IMR-90 (cell line): ENCODE results near the gene OR2T11. TPM values are rescaled to one million over a fixed set of nuclear protein-coding genes. Genes with fewer than 3 reads are reported as not detected.
"Not testable (repeated sequence)": the region's sequence is repeated elsewhere in the genome, so short reads cannot be mapped to it uniquely, and the experiment has no call there.

ENCODE experiments used
- ATAC-seq: fragments of 200-7000 bp; cut with Tn5 transposase; 2 replicates; pipeline ENCODE4 v1.9.1; 2020; ENCODE audit warnings: low read depth, mild to moderate bottlenecking, moderate library complexity
- BruUV-seq: library from RNA; stranded (reverse); fragments of 400-500 nt; replicated peaks from 2 replicates; lab custom pipeline; 2021; lab: Mats Ljungman, UMichigan
- CTCF ChIA-PET: fragments of 300-600 bp; formaldehyde crosslinking; extraction: SDS; loops from one replicate; lab custom pipeline; 2021; ENCODE audit warnings: antibody characterized with exemption; lab: Yijun Ruan, JAX
- POLR2A ChIA-PET: fragments of 300-600 bp; sonication (Branson Sonifier 250); formaldehyde crosslinking; loops from one replicate; lab custom pipeline; 2022; ENCODE audit warnings: antibody characterized with exemption; ENCODE audit not compliant: unreplicated experiment; lab: Charles Lee
- DNase-seq: peaks from one replicate; pipeline ENCODE4 v3.0.0; 2013
- H2AFZ ChIP-seq: replicated peaks from 2 replicates; pipeline ENCODE3; 2013; ENCODE audit warnings: low read length, mild to moderate bottlenecking; ENCODE audit not compliant: poor library complexity
- H2AK5ac ChIP-seq: 2 replicates; pipeline ENCODE4 v1.6.1; 2013; ENCODE audit warnings: low read depth, low read length, inconsistent platforms
- H2AK9ac ChIP-seq: replicated peaks from 2 replicates; pipeline ENCODE3; 2013; ENCODE audit warnings: mild to moderate bottlenecking, low read depth, low read length, moderate library complexity; ENCODE audit not compliant: poor library complexity
- H2BK120ac ChIP-seq: 2 replicates; pipeline ENCODE4 v1.6.1; 2013; ENCODE audit warnings: low read depth, low read length, inconsistent platforms
- H2BK15ac ChIP-seq: 3 replicates; pipeline ENCODE4 v1.6.1; 2013; ENCODE audit warnings: low read depth, low read length, inconsistent platforms
- H2BK20ac ChIP-seq: 2 replicates; pipeline ENCODE4 v1.6.1; 2013; ENCODE audit warnings: low read depth, mild to moderate bottlenecking, inconsistent platforms, low read length, moderate library complexity
- H2BK5ac ChIP-seq: 2 replicates; pipeline ENCODE4 v1.6.1; 2013; ENCODE audit warnings: mild to moderate bottlenecking, low read depth, low read length, inconsistent platforms; ENCODE audit not compliant: poor library complexity, severe bottlenecking
- H3K14ac ChIP-seq: replicated peaks from 2 replicates; pipeline ENCODE4 v1.6.1; 2013; ENCODE audit warnings: low read depth, low read length, inconsistent platforms
- H3K18ac ChIP-seq: 2 replicates; pipeline ENCODE4 v1.6.1; 2013; ENCODE audit warnings: low read depth, low read length, control low read depth
- H3K23ac ChIP-seq: 2 replicates; pipeline ENCODE4 v1.6.1; 2013; ENCODE audit warnings: low read depth, low read length, inconsistent platforms
- H3K27ac ChIP-seq: 2 replicates; pipeline ENCODE4 v1.5.1; 2013; ENCODE audit warnings: mild to moderate bottlenecking, control low read depth, low read length; ENCODE audit not compliant: insufficient read depth
- H3K27me3 ChIP-seq: 2 replicates; pipeline ENCODE4 v1.6.1; 2013; ENCODE audit warnings: low read length; ENCODE audit not compliant: control insufficient read depth, insufficient read depth
- H3K36me3 ChIP-seq: 2 replicates; pipeline ENCODE4 v1.6.1; 2013; ENCODE audit warnings: low read length, mixed read lengths; ENCODE audit not compliant: control insufficient read depth, insufficient read depth
- H3K4ac ChIP-seq: 2 replicates; pipeline ENCODE4 v1.6.1; 2013; ENCODE audit warnings: low read depth, low read length, inconsistent platforms
- H3K4me1 ChIP-seq: 2 replicates; pipeline ENCODE4 v1.6.1; 2013; ENCODE audit warnings: low read length, mixed read lengths; ENCODE audit not compliant: control insufficient read depth, insufficient read depth
- H3K4me2 ChIP-seq: 2 replicates; pipeline ENCODE4 v1.6.1; 2013; ENCODE audit warnings: low read depth, mild to moderate bottlenecking, control low read depth, low read length, moderate library complexity
- H3K4me3 ChIP-seq: 2 replicates; pipeline ENCODE4 v1.5.1; 2013; ENCODE audit warnings: low read depth, mild to moderate bottlenecking, control low read depth, low read length, moderate library complexity; ENCODE audit not compliant: insufficient read depth
- H3K56ac ChIP-seq: 2 replicates; pipeline ENCODE4 v1.6.1; 2013; ENCODE audit warnings: low read length, inconsistent platforms; ENCODE audit not compliant: insufficient read depth; ENCODE audit errors: extremely low read depth
- H3K79me1 ChIP-seq, 2 experiments: 2 replicates each; pipeline ENCODE4 v1.6.1; 2013; ENCODE audit warnings: low read length in 2 of 2, inconsistent platforms in 1 of 2, low read depth in 1 of 2
- H3K9ac ChIP-seq: 2 replicates; pipeline ENCODE4 v1.6.1; 2013; ENCODE audit warnings: low read depth, low read length, control low read depth
- H3K9me1 ChIP-seq: 2 replicates; pipeline ENCODE4 v1.6.1; 2013; ENCODE audit warnings: low read length, inconsistent platforms; ENCODE audit not compliant: insufficient read depth
- H3K9me3 ChIP-seq: 2 replicates; pipeline ENCODE4 v1.6.1; 2013; ENCODE audit warnings: low read length; ENCODE audit not compliant: control insufficient read depth, insufficient read depth
- H4K20me1 ChIP-seq: 2 replicates; pipeline ENCODE4 v1.6.1; 2013; ENCODE audit warnings: low read length, inconsistent platforms; ENCODE audit not compliant: insufficient read depth
- H4K5ac ChIP-seq: 2 replicates; pipeline ENCODE4 v1.6.1; 2013; ENCODE audit warnings: mild to moderate bottlenecking, low read depth, low read length, control low read depth
- H4K8ac ChIP-seq, 2 experiments: 2 replicates each; pipeline ENCODE4 v1.6.1; 2013; ENCODE audit warnings: low read depth in 2 of 2, low read length in 2 of 2, control low read depth in 1 of 2, inconsistent platforms in 1 of 2
- H4K91ac ChIP-seq: 2 replicates; pipeline ENCODE4 v1.6.1; 2013; ENCODE audit warnings: low read depth, low read length, inconsistent platforms; ENCODE audit not compliant: insufficient read depth
- MXI1 ChIP-seq: IDR thresholded peaks from 2 replicates; pipeline ENCODE4 v1.6.1; 2012; ENCODE audit warnings: low read depth, mild to moderate bottlenecking, low read length, moderate library complexity, borderline replicate concordance
- RFX5 ChIP-seq: IDR thresholded peaks from 2 replicates; pipeline ENCODE4 v1.8.0; 2012; ENCODE audit warnings: low read depth, mild to moderate bottlenecking, low read length, moderate library complexity
- WGBS, 2 experiments: methylation state at CpG; one replicate each; pipeline versions ENCODE4 v1.1.5 to v1.1.7; 2013; ENCODE audit warnings: missing lambda C conversion rate in 2 of 2; ENCODE audit not compliant: insufficient read length in 1 of 2; ENCODE audit errors: extremely low coverage in 2 of 2; 5-methylcytosine and 5-hydroxymethylcytosine counted together
- dilution Hi-C: fragments of 300-500 bp; cut with HindIII; formaldehyde crosslinking; loops from one replicate; pipeline ENCODE4 v1.14.3; 2018; ENCODE audit warnings: low sequenced_read_pairs; ENCODE audit not compliant: unreplicated experiment
- in situ Hi-C: fragments of 300-500 bp; cut with MboI; formaldehyde crosslinking; loops from 3 replicates; pipeline ENCODE4 v1.14.3; 2019; ENCODE audit warnings: low sequenced_read_pairs, inconsistent platforms, mixed read lengths
- intact Hi-C: fragments of 100-400 bp; cut with micrococcal nuclease; formaldehyde crosslinking; loops from 2 replicates; pipeline ENCODE4 v1.10.0; 2022
- polyA plus RNA-seq, 3 experiments: library from polyadenylated mRNA; depleted of rRNA; stranded (reverse); fragments of >200 nt; gene quantifications; 2 replicates each; pipeline ENCODE4 v1.2.3, GENCODE V29; 2012; ENCODE audit warnings: low replicate concordance in 1 of 3
- total RNA-seq: library from RNA; depleted of rRNA; stranded (reverse); fragments of >200 nt; gene quantifications from 2 replicates; pipeline ENCODE4 v1.2.3, GENCODE V29; 2012

OR2T11 gene
- total and polyA plus RNA-seq, 2 of the 4 experiments (the other 2 are of a cell fraction) = not detected

DNA sequence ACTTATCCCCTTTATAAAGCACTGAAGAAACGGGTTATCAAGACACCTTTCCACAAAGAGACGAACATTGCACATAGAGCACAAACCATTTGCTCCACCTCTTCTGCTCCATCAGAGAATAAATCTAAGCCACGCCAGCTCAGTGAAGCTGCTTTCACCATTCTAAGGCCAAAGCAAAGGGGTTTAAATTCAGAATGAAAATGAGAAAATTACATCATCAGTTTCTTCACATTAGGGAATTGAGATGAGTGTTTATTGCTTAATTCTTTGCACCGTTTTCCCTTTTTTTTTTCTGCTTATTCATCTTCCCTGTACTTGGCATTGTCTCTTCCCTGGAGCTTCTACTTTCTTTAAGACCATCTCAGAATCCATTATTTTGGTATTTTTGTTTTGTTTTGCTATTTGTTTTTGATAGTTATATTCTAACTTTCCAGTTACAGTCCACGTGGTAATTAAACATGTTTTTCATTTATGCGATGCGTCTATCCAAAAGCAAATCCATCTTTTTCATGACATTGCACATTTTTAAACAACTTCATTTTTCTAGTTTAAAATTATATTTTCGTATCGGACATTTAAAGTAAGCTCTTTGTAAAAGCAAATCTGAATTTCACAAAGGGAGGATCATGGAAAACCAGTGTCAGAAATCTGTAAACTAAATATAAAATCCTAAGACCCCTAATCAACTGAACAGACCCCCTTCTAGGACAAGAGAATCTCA, 58.5 kb downstream of the OR2T11 start:
- ATAC-seq (no peak), DNase-seq (no peak)
- ChIA-PET POLR2A (no interaction called here), CTCF (no interaction called here)
- no peak overlapping the region for H3K18ac ChIP-seq
- no peaks in the 10 kb centered on the region for H3K4me1 ChIP-seq
- no peak overlapping the region for H3K27ac ChIP-seq
- H2BK5ac ChIP-seq = no peak overlapping the region
- no peak for TF ChIP-seq MXI1
- no peak for TF ChIP-seq RFX5
- H3K9me1 ChIP-seq = no peaks in the 10 kb centered on the region
- no peak overlapping the region for H2AK9ac ChIP-seq
- no peak overlapping the region for H3K14ac ChIP-seq
- in situ Hi-C loops (no loop called here), dilution Hi-C loops (no loop called here), intact Hi-C loops (no loop called here)
- no peak overlapping the region for H2AK5ac ChIP-seq
- no peak overlapping the region for H3K56ac ChIP-seq
- H3K9me3 ChIP-seq = no peaks in the 10 kb centered on the region
- H4K91ac ChIP-seq = no peak overlapping the region
- no peaks in the 10 kb centered on the region for H3K27me3 ChIP-seq
- H3K79me1 ChIP-seq = no peaks in the 10 kb centered on the region
- H2BK120ac ChIP-seq = no peak overlapping the region
- no peak overlapping the region for H2AFZ ChIP-seq
- H3K36me3 ChIP-seq = no peaks in the 10 kb centered on the region
- H3K23ac ChIP-seq = no peak overlapping the region
- H3K4me2 ChIP-seq = no peak overlapping the region
- no peak overlapping the region for H3K4me3 ChIP-seq
- no peaks in the 10 kb centered on the region for H4K20me1 ChIP-seq
- no peak overlapping the region for H4K5ac ChIP-seq
- BruUV-seq = no TSS peak
- no peak overlapping the region for H3K9ac ChIP-seq
- H4K8ac ChIP-seq = no peak overlapping the region
- no peak overlapping the region for H3K4ac ChIP-seq
- WGBS, 2 experiments = no CpG with 5 or more reads among the region's 9 CpGs
- H2BK20ac ChIP-seq = no peak overlapping the region
- no peak overlapping the region for H2BK15ac ChIP-seq

DNA sequence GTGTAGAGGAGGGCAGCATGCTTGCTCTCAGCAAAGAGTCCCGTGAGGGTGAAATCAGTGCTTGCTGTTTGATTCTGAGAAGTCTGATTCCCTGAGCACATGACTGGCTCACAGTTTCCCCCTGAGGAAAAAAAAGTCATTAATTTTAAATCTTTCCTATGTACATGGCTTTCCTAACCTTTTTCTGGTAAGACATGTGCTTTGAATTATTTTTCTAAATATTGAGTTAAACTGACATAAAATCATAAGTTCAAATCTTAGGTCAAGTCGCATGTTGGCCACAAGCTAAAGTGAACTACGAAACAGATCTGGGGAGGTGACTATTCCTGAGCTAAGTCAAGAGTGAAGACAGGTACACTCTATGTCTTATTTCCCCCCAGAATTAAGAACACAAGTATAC, 60.2 kb downstream of the OR2T11 start, which contains the start of gene OR2T34:
TSS of gene OR2T34 (minus strand) at position 101 of the 400 bp plus-strand sequence. CDS start at position 101, 0 bp downstream.
- H4K8ac ChIP-seq, H3K56ac ChIP-seq, H4K20me1 ChIP-seq, in situ Hi-C loops, H4K5ac ChIP-seq, H3K9me3 ChIP-seq, H3K9me1 ChIP-seq, DNase-seq, H4K91ac ChIP-seq, ATAC-seq, H3K4me3 ChIP-seq, H3K27me3 ChIP-seq, POLR2A ChIA-PET, H2BK20ac ChIP-seq, H3K9ac ChIP-seq, H2AFZ ChIP-seq, BruUV-seq, H3K4me2 ChIP-seq, H2BK15ac ChIP-seq, dilution Hi-C loops, H3K79me1 ChIP-seq, H3K18ac ChIP-seq, H3K14ac ChIP-seq, H3K4me1 ChIP-seq, H2BK5ac ChIP-seq, CTCF ChIA-PET, H2BK120ac ChIP-seq, H3K23ac ChIP-seq, H2AK5ac ChIP-seq, H3K27ac ChIP-seq, H3K4ac ChIP-seq, H3K36me3 ChIP-seq, H2AK9ac ChIP-seq, intact Hi-C loops: not testable (repeated sequence)
- WGBS, 2 experiments = no CpG with 5 or more reads among the region's 3 CpGs
